ENCODE measurements around the gene CD207.

CD207 gene

DNA sequence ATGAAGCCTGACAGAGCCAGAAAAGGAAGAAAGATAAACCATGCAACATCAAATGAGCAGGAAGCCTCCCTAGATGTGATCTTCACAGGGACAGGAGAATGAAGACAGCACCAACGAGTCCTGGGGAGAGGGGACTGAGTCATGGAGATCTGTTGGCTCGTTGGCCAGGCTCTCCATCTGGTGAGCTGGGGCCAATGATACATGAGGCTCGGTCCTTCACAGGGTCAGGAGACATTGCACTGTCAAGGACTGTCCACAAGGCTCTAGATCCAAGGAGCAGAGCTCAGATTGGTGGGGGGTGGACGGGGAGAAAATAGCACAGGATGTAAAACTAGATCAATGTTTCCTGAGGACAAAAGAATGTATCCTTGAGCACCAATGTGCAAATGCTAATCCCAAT, 735 bp downstream of the CD207 start:
- TF ChIP-seq, protein P1, sequence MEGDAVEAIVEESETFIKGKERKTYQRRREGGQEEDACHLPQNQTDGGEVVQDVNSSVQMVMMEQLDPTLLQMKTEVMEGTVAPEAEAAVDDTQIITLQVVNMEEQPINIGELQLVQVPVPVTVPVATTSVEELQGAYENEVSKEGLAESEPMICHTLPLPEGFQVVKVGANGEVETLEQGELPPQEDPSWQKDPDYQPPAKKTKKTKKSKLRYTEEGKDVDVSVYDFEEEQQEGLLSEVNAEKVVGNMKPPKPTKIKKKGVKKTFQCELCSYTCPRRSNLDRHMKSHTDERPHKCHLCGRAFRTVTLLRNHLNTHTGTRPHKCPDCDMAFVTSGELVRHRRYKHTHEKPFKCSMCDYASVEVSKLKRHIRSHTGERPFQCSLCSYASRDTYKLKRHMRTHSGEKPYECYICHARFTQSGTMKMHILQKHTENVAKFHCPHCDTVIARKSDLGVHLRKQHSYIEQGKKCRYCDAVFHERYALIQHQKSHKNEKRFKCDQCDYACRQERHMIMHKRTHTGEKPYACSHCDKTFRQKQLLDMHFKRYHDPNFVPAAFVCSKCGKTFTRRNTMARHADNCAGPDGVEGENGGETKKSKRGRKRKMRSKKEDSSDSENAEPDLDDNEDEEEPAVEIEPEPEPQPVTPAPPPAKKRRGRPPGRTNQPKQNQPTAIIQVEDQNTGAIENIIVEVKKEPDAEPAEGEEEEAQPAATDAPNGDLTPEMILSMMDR (IDR thresholded peaks at IDR 0.05; ENCODE audit: extremely low read depth, missing control alignments), result no peak
- DNase-seq (ENCODE audit: low spot score), result no peak

DNA sequence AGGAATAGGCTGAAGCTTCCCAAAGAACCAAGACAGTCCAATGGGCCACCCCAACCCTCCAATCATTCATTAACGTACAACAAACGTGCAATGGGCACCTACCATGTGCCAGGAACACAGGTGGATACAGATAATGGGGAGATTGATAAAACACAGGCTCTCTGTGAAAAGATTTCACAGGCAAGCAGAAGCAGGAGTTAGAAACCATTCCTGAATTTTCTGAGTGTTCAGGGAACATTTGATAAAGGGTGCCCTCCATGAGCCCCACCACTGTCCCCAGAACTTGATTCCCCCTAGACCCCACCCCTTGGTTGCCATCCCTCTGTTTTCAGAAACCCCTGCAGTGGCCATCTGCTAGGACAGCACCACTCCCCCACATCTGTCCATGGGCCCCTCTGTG, 1.5 kb downstream of the CD207 start:
- no peak for DNase-seq (ENCODE audit: low spot score)
- TF ChIP-seq, protein P1 (IDR thresholded peaks at IDR 0.05; ENCODE audit: extremely low read depth, missing control alignments), result no peak

DNA sequence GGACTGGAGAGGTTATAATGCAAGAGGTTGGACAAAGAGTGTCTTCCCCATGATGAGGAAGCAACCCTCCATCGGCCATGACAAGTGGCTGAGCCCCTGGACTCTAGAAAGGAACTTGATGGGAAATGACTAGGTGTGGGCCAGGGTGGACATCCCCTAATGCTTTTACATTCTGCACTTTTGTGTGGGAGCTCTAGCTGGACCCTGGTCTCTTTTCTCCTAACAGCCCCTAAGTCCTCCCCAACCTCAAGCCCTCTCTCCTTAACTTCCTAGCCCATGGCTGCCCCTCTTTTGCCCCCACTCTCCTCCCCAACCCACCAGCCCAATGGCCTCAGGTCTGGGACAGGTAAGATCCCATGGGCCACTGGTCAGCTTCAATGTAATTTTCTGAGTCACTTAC, 2.4 kb downstream of the CD207 start:
- TF ChIP-seq, protein P1 (IDR thresholded peaks at IDR 0.05; ENCODE audit: extremely low read depth, missing control alignments), result no peak
- no peak for DNase-seq (ENCODE audit: low spot score)

DNA sequence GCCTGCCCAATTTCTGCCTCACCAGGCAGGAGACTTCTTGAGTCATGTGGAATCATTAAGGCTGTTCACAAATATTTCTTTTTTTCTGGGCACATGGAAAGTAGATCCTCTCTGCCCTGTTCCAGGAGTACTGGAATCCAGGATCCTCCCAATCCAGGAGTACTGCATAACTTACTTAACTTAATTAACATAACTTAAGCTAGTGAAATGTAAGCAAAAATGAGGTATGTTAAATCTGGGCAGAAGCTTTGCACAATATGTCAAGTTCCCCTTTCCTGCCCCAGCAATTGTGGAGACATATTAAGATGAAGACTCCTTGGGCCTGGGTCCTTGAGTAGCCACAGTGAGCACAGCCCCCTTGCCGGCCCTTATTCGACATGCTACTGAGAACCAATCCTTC, 3.2 kb downstream of the CD207 start:
- no peak for DNase-seq (ENCODE audit: low spot score)
- TF ChIP-seq, protein P1 (IDR thresholded peaks at IDR 0.05; ENCODE audit: extremely low read depth, missing control alignments), result no peak

DNA sequence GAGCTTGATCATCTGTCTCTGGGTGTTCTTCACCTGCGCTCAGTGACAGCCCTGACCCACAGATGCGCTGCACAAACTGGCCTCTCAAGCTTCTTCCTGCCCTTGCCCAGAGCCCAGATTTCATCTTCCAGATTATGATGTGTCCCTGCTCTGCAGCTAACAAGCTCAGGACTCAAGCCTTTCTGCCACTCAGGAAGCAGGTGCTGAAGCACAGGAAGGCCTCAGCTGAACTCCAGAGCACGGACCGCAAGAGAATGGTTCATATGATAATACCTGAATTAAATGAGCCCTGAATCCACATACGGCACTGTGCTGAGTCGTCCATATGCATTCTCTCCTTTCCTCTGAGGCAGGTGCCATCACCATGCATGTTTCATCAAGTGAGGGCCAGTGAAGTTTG, 3.8 kb downstream of the CD207 start:
- TF ChIP-seq, protein P1 (IDR thresholded peaks at IDR 0.05; ENCODE audit: extremely low read depth, missing control alignments), result no peak
- DNase-seq (ENCODE audit: low spot score), result no peak

DNA sequence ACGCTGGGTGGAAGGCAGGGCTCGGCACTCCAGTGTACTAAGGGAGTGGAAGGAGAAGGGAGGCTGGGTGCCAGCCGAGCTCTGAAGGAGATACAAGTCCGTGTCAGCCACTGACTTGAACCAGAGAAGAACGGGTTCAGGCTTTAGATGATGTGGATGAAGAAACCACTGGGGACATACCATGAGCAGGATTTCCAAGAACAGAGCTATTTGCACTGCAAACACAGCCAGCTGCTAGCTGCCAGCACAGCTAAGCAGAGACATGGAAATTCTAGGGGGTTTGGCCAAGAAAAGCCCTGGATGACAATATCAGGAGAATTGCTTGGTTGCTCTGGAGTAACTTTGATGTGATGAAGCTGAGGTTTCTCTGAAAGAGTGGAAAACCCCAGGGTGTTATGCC, 5.2 kb downstream of the CD207 start:
- TF ChIP-seq, protein P1 (IDR thresholded peaks at IDR 0.05; ENCODE audit: extremely low read depth, missing control alignments), result no peak
- no peak for DNase-seq (ENCODE audit: low spot score)

DNA sequence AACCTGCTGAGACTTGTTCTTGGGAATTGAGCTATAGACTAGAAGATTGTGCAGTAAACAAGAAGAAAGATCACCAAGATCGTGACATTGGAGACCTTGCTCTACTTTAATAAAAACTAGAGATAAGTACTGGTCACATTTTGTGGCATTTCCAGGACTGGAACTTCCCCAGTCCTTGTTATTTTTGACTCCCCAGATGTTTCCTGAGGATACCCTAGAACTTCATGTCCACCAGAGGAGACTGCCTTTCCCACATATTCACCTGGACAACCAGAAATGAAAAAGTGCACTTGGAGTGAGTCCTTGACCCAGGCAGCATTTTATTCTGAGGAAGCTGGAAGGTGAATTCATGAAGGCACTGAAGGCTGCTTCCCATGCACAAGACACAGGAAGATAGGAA, 5.7 kb downstream of the CD207 start:
- TF ChIP-seq, protein P1 (IDR thresholded peaks at IDR 0.05; ENCODE audit: extremely low read depth, missing control alignments), result no peak
- no peak for DNase-seq (ENCODE audit: low spot score)
